RCC 7860 (cell line): ENCODE measurements around the gene GAB2.

Experiments
- DNase-seq: peaks from one replicate; pipeline ENCODE4 v3.0.0-alpha.2; 2015; ENCODE audit warnings: low spot score
- FAIRE-seq: peaks from 2 replicates; lab custom pipeline; 2012; peaks lifted over from hg19 to GRCh38; lab: Jason Lieb, UNC

The GAB2 gene

GRCh38 chr11:78168539-78169477, 248.8 kb downstream of the GAB2 start:
- DNase-seq (no peak), FAIRE-seq (no peak)

- no peak for FAIRE-seq
Observed at GRCh38 chr11:78166855-78167469, 250.7 kb downstream of the GAB2 start.

More at GRCh38 chr11:78166855-78167469, 250.7 kb downstream of the GAB2 start:
- no peak for DNase-seq
